ENCODE results near the gene TIMM21.

Gene TIMM21

DNA sequence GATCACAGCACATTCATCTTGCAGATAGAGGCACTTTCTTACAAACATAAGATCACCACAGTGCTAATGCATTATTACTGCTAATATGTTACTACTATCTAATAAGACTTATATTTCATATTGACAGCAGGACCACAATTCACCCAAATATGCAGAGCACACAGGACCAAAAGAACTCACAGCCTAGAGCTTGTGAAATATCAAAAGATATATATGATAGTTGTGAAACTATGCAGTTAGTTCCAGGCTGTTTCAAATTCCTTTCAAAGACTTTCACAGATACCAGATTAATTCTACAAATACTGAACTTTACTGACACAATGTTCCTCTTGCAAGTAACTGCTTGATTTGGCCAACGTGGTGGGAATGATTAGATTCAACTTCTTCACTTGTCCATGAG lies 23.7 kb upstream of the TIMM21 start:
- Histone ChIP-seq H3K4me3 (ENCODE audit: low read depth in 1 of 2, low read length in 2 of 2) (no peak overlapping the region), H3K36me3 (ENCODE audit: control insufficient read depth in 1 of 2, insufficient read depth in 2 of 2, low read length in 2 of 2) (no peaks in the 10 kb centered on the region), H3K9me3 (ENCODE audit: control insufficient read depth in 1 of 2, low read length in 2 of 2) (no peaks in the 10 kb centered on the region), H3K27me3 (ENCODE audit: control insufficient read depth in 1 of 2, insufficient read depth in 2 of 2, low read length in 2 of 2) (peaks cover 0 to 5% of the 10 kb centered on the region in 2 donors), H3K9ac (ENCODE audit: low read depth in 1 of 2, low read length in 2 of 2) (no peak overlapping the region), H3K4me1 (ENCODE audit: control insufficient read depth in 1 of 2, insufficient read depth in 2 of 2, low read length in 2 of 2) (no peaks in the 10 kb centered on the region), H3K27ac (ENCODE audit: low read depth, low read length) (no peak overlapping the region)

DNA sequence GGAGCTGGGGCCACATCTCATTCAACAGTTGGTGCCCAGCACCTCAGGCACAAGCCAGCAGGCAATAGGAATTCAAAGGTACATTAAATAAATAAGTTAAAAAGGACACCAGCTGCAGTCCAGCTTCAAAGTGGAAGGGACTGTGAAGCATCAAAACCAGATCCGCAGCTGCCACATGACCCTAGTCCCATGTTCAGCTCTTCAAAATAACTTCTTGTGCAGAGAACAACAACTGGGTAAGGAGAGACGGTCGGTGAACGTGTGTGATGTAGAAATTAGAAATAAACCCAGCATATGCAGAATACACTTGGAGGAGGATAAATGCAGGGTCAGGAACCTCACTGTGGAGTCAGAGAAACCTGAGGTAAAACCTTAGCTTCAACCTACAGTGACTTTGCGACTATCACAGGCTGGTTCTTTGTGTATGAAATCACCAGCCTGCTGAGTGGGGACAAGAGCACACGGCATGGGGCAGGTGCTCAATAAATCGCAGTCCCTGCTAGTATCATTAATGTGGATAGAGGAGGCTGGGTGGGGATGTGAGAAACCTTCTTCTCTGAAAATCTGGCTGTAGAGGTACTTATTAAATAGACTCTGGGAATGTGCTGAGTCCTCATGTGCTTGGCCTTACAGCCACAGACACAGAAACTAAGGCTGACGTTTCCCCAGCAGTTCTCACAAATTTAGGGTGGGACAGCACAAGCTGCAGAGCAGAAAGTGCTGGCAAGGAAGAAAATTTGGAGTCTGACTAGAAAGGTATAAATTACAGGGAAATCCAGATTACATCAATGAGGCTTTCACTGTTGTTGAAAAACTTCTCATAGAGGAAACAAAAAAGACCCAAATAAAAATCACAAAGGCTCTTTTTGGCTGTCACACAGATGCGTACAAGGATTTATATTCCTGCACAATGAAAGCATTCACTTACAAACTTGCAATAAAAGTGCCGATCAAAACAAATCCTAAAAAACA lies 21.4 kb upstream of the TIMM21 start:
- no peak overlapping the region for H3K9ac ChIP-seq (ENCODE audit: low read depth in 1 of 2, low read length in 2 of 2)
- H3K9me3 ChIP-seq (ENCODE audit: control insufficient read depth in 1 of 2, low read length in 2 of 2) = no peaks in the 10 kb centered on the region
- H3K27ac ChIP-seq (ENCODE audit: low read depth, low read length) = no peak overlapping the region
- H3K27me3 ChIP-seq (ENCODE audit: control insufficient read depth in 1 of 2, insufficient read depth in 2 of 2, low read length in 2 of 2) = peaks cover 0 to 5% of the 10 kb centered on the region in 2 donors
- H3K4me1 ChIP-seq (ENCODE audit: control insufficient read depth in 1 of 2, insufficient read depth in 2 of 2, low read length in 2 of 2) = no peaks in the 10 kb centered on the region
- H3K4me3 ChIP-seq (ENCODE audit: low read depth in 1 of 2, low read length in 2 of 2) = no peak overlapping the region
- H3K36me3 ChIP-seq (ENCODE audit: control insufficient read depth in 1 of 2, insufficient read depth in 2 of 2, low read length in 2 of 2) = no peaks in the 10 kb centered on the region

DNA sequence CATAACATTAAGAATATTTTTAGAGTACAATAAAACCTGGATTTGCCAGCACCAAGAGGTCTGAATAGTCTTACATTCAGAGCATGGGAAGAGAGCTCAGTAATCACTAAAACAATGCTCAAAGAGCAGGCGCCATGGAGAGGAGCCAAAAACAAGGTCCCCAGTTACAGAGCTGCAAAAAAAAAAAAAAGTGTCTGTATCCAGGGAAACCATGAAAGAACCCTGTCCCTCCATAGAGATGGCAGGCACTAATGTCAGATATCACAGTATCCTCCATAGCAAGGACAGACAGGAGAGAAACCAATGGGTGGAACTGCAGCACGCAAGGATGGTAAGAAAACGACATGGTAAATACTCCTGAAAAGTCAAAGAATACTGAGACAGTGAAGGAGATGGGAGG lies 20.2 kb upstream of the TIMM21 start:
- Histone ChIP-seq H3K27ac (ENCODE audit: low read depth, low read length) (no peak overlapping the region), H3K9ac (ENCODE audit: low read depth in 1 of 2, low read length in 2 of 2) (no peak overlapping the region), H3K36me3 (ENCODE audit: control insufficient read depth in 1 of 2, insufficient read depth in 2 of 2, low read length in 2 of 2) (no peaks in the 10 kb centered on the region), H3K9me3 (ENCODE audit: control insufficient read depth in 1 of 2, low read length in 2 of 2) (no peaks in the 10 kb centered on the region), H3K27me3 (ENCODE audit: control insufficient read depth in 1 of 2, insufficient read depth in 2 of 2, low read length in 2 of 2) (peaks cover 0 to 5% of the 10 kb centered on the region in 2 donors), H3K4me3 (ENCODE audit: low read depth in 1 of 2, low read length in 2 of 2) (no peak overlapping the region), H3K4me1 (ENCODE audit: control insufficient read depth in 1 of 2, insufficient read depth in 2 of 2, low read length in 2 of 2) (no peaks in the 10 kb centered on the region)

- Histone ChIP-seq H3K9me3 (ENCODE audit: control insufficient read depth in 1 of 2, low read length in 2 of 2) (no peaks in the 10 kb centered on the region), H3K36me3 (ENCODE audit: control insufficient read depth in 1 of 2, insufficient read depth in 2 of 2, low read length in 2 of 2) (no peaks in the 10 kb centered on the region), H3K9ac (ENCODE audit: low read depth in 1 of 2, low read length in 2 of 2) (no peak overlapping the region), H3K27me3 (ENCODE audit: control insufficient read depth in 1 of 2, insufficient read depth in 2 of 2, low read length in 2 of 2) (peaks cover 0 to 5% of the 10 kb centered on the region in 2 donors), H3K4me1 (ENCODE audit: control insufficient read depth in 1 of 2, insufficient read depth in 2 of 2, low read length in 2 of 2) (no peaks in the 10 kb centered on the region), H3K4me3 (ENCODE audit: low read depth in 1 of 2, low read length in 2 of 2) (no peak overlapping the region), H3K27ac (ENCODE audit: low read depth, low read length) (no peak overlapping the region)
Observed at GRCh38 chr18:74131124-74131523, 17.2 kb upstream of the TIMM21 start.

- Histone ChIP-seq H3K27me3 (ENCODE audit: control insufficient read depth in 1 of 2, insufficient read depth in 2 of 2, low read length in 2 of 2) (peaks cover 0 to 2% of the 10 kb centered on the region in 2 donors), H3K27ac (ENCODE audit: low read depth, low read length) (no peak overlapping the region)
Observed at GRCh38 chr18:74132201-74132600, 16.1 kb upstream of the TIMM21 start.

GRCh38 chr18:74137920-74138538 lies 10.3 kb upstream of the TIMM21 start:
- Histone ChIP-seq H3K9me3 (ENCODE audit: control insufficient read depth in 1 of 2, low read length in 2 of 2) (no peaks in the 10 kb centered on the region), H3K27ac (ENCODE audit: low read depth, low read length) (no peak overlapping the region), H3K36me3 (ENCODE audit: control insufficient read depth in 1 of 2, insufficient read depth in 2 of 2, low read length in 2 of 2) (no peaks in the 10 kb centered on the region), H3K9ac (ENCODE audit: low read depth in 1 of 2, low read length in 2 of 2) (no peak overlapping the region), H3K4me1 (ENCODE audit: control insufficient read depth in 1 of 2, insufficient read depth in 2 of 2, low read length in 2 of 2) (no peaks in the 10 kb centered on the region), H3K27me3 (ENCODE audit: control insufficient read depth in 1 of 2, insufficient read depth in 2 of 2, low read length in 2 of 2) (peaks cover 0 to 9% of the 10 kb centered on the region in 2 donors), H3K4me3 (ENCODE audit: low read depth in 1 of 2, low read length in 2 of 2) (no peak overlapping the region)

More at GRCh38 chr18:74132201-74132600, 16.1 kb upstream of the TIMM21 start:
- Histone ChIP-seq H3K36me3 (ENCODE audit: control insufficient read depth in 1 of 2, insufficient read depth in 2 of 2, low read length in 2 of 2) (no peaks in the 10 kb centered on the region), H3K4me1 (ENCODE audit: control insufficient read depth in 1 of 2, insufficient read depth in 2 of 2, low read length in 2 of 2) (no peaks in the 10 kb centered on the region), H3K4me3 (ENCODE audit: low read depth in 1 of 2, low read length in 2 of 2) (no peak overlapping the region), H3K9me3 (ENCODE audit: control insufficient read depth in 1 of 2, low read length in 2 of 2) (no peaks in the 10 kb centered on the region), H3K9ac (ENCODE audit: low read depth in 1 of 2, low read length in 2 of 2) (no peak overlapping the region)

- no peak overlapping the region for H3K9ac ChIP-seq (ENCODE audit: low read depth in 1 of 2, low read length in 2 of 2)
- no peaks in the 10 kb centered on the region for H3K4me1 ChIP-seq (ENCODE audit: control insufficient read depth in 1 of 2, insufficient read depth in 2 of 2, low read length in 2 of 2)
- no peaks in the 10 kb centered on the region for H3K36me3 ChIP-seq (ENCODE audit: control insufficient read depth in 1 of 2, insufficient read depth in 2 of 2, low read length in 2 of 2)
- H3K9me3 ChIP-seq (ENCODE audit: control insufficient read depth in 1 of 2, low read length in 2 of 2) = no peaks in the 10 kb centered on the region
- H3K4me3 ChIP-seq (ENCODE audit: low read depth in 1 of 2, low read length in 2 of 2) = no peak overlapping the region
- no peak overlapping the region for H3K27ac ChIP-seq (ENCODE audit: low read depth, low read length)
- H3K27me3 ChIP-seq (ENCODE audit: control insufficient read depth in 1 of 2, insufficient read depth in 2 of 2, low read length in 2 of 2) = peaks cover 0 to 9% of the 10 kb centered on the region in 2 donors
Observed at GRCh38 chr18:74139411-74139810, 8.9 kb upstream of the TIMM21 start.

- H3K4me1 ChIP-seq (ENCODE audit: control insufficient read depth in 1 of 2, insufficient read depth in 2 of 2, low read length in 2 of 2) = no peaks in the 10 kb centered on the region
- no peaks in the 10 kb centered on the region for H3K36me3 ChIP-seq (ENCODE audit: control insufficient read depth in 1 of 2, insufficient read depth in 2 of 2, low read length in 2 of 2)
- no peaks in the 10 kb centered on the region for H3K9me3 ChIP-seq (ENCODE audit: control insufficient read depth in 1 of 2, low read length in 2 of 2)
- peaks cover 0 to 9% of the 10 kb centered on the region in 2 donors for H3K27me3 ChIP-seq (ENCODE audit: control insufficient read depth in 1 of 2, insufficient read depth in 2 of 2, low read length in 2 of 2)
- no peak overlapping the region for H3K4me3 ChIP-seq (ENCODE audit: low read depth in 1 of 2, low read length in 2 of 2)
- no peak overlapping the region for H3K27ac ChIP-seq (ENCODE audit: low read depth, low read length)
- H3K9ac ChIP-seq (ENCODE audit: low read depth in 1 of 2, low read length in 2 of 2) = no peak overlapping the region
Observed at GRCh38 chr18:74139888-74140287, 8.4 kb upstream of the TIMM21 start.

- Histone ChIP-seq H3K4me1 (ENCODE audit: control insufficient read depth in 1 of 2, insufficient read depth in 2 of 2, low read length in 2 of 2) (no peaks in the 10 kb centered on the region), H3K9me3 (ENCODE audit: control insufficient read depth in 1 of 2, low read length in 2 of 2) (no peaks in the 10 kb centered on the region), H3K9ac (ENCODE audit: low read depth in 1 of 2, low read length in 2 of 2) (no peak overlapping the region), H3K4me3 (ENCODE audit: low read depth in 1 of 2, low read length in 2 of 2) (no peak overlapping the region), H3K27ac (ENCODE audit: low read depth, low read length) (no peak overlapping the region), H3K36me3 (ENCODE audit: control insufficient read depth in 1 of 2, insufficient read depth in 2 of 2, low read length in 2 of 2) (no peaks in the 10 kb centered on the region), H3K27me3 (ENCODE audit: control insufficient read depth in 1 of 2, insufficient read depth in 2 of 2, low read length in 2 of 2) (peaks cover 0 to 9% of the 10 kb centered on the region in 2 donors)
Observed at GRCh38 chr18:74140582-74140981, 7.7 kb upstream of the TIMM21 start.

DNA sequence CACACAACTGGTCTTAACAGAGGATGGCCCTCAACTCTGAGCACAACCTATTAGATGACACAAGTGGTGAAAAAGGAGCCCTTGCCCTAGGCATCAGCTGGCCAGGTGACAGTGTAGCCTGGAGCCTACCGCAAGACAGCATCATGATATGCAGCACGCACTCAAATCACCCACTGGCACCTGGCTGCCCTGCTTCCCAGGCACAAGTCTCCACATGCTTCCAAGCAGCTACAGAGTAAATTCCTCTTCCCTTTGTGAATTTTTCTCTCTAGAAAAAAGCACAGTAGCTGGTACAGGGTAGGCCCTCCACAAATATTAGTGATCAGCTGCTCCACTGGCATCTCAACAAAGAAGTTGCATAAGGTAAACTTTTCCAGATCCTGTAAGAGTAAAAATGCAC lies 6.7 kb upstream of the TIMM21 start:
- Histone ChIP-seq H3K4me3 (ENCODE audit: low read depth in 1 of 2, low read length in 2 of 2) (no peak overlapping the region), H3K27ac (ENCODE audit: low read depth, low read length) (no peak overlapping the region), H3K9me3 (ENCODE audit: control insufficient read depth in 1 of 2, low read length in 2 of 2) (no peaks in the 10 kb centered on the region), H3K36me3 (ENCODE audit: control insufficient read depth in 1 of 2, insufficient read depth in 2 of 2, low read length in 2 of 2) (no peaks in the 10 kb centered on the region), H3K27me3 (ENCODE audit: control insufficient read depth in 1 of 2, insufficient read depth in 2 of 2, low read length in 2 of 2) (peaks cover 0 to 9% of the 10 kb centered on the region in 2 donors), H3K9ac (ENCODE audit: low read depth in 1 of 2, low read length in 2 of 2) (no peak overlapping the region), H3K4me1 (ENCODE audit: control insufficient read depth in 1 of 2, insufficient read depth in 2 of 2, low read length in 2 of 2) (peaks cover 0 to under 1% of the 10 kb centered on the region in 2 donors)
